Spleen (tissue), 11 donors: Measurements from ENCODE around the gene AHDC1. TPM values are rescaled to one million over a fixed set of nuclear protein-coding genes. Genes with fewer than 3 reads are reported as not detected.

Experiments
- DNase-seq: peaks from one replicate; pipeline ENCODE4 v3.0.0-alpha.2; 2020
- H3K27ac ChIP-seq, 8 donors: fragments of 200-600 bp; sonication (generic) in 7 of 8; 1 replicate in 4 of 8; 2 replicates in 4 of 8; pipeline versions ENCODE4 v1.5.0 to v1.8.0; 2016 to 2021; ENCODE audit warnings: inconsistent platforms in 4 of 8, mild to moderate bottlenecking in 4 of 8, moderate library complexity in 1 of 8
- H3K27me3 ChIP-seq, 7 donors: fragments of 200-600 bp; sonication (generic) in 6 of 7; replicated peaks in 1 of 7; 1 replicate in 4 of 7; 2 replicates in 3 of 7; pipeline versions ENCODE4 v1.5.0 to v1.8.0; 2016 to 2021; ENCODE audit warnings: inconsistent platforms in 3 of 7, mild to moderate bottlenecking in 1 of 7
- H3K36me3 ChIP-seq, 6 donors: fragments of 200-600 bp; sonication (generic) in 5 of 6; 1 replicate in 4 of 6; 2 replicates in 2 of 6; pipeline versions ENCODE4 v1.5.0 to v1.8.0; 2016 to 2021; ENCODE audit warnings: inconsistent platforms in 2 of 6
- H3K4me1 ChIP-seq, 6 donors: fragments of 200-600 bp; sonication (generic) in 5 of 6; 1 replicate in 3 of 6; 2 replicates in 3 of 6; pipeline versions ENCODE4 v1.5.0 to v1.8.0; 2016 to 2021; ENCODE audit warnings: inconsistent platforms in 3 of 6
- H3K4me3 ChIP-seq, 8 donors: fragments of 200-600 bp; sonication (generic) in 7 of 8; 1 replicate in 4 of 8; 2 replicates in 4 of 8; pipeline versions ENCODE4 v1.5.0 to v1.8.0; 2016 to 2021; ENCODE audit warnings: inconsistent platforms in 4 of 8, mild to moderate bottlenecking in 4 of 8, moderate library complexity in 2 of 8
- H3K9me3 ChIP-seq, 8 donors: fragments of 200-600 bp; sonication (generic) in 7 of 8; 1 replicate in 4 of 8; 2 replicates in 4 of 8; pipeline versions ENCODE4 v1.5.0 to v1.8.0; 2016 to 2021; ENCODE audit warnings: inconsistent platforms in 4 of 8
- CTCF ChIP-seq, 11 experiments: fragments of 200-600 bp in 7 of 11; fragments of 450-650 bp in 4 of 11; sonication (generic) in 4 of 11; IDR thresholded peaks in 8 of 11; conservative IDR thresholded peaks in 3 of 11; 1 replicate in 7 of 11; 2 replicates in 4 of 11; pipeline versions ENCODE4 v1.4.0 to v1.8.0; 2016 to 2021; ENCODE audit warnings: antibody characterized with exemption in 11 of 11, inconsistent platforms in 4 of 11, mild to moderate bottlenecking in 1 of 11
- POLR2A ChIP-seq, 3 donors: fragments of 450-650 bp; IDR thresholded peaks; one replicate each; pipeline ENCODE4 v1.5.1; 2017; ENCODE audit warnings: antibody characterized with exemption in 3 of 3, mild to moderate bottlenecking in 1 of 3
- POLR2AphosphoS5 ChIP-seq, 3 donors: sonication (generic); formaldehyde crosslinking; IDR thresholded peaks; one replicate each; pipeline ENCODE4 v1.5.1; 2017; ENCODE audit warnings: antibody characterized with exemption in 3 of 3
- WGBS, 5 donors: extraction: QIAGEN DNeasy Blood & Tissue Kit in 3 of 5; methylation state at CpG; one replicate each; pipeline versions ENCODE4 v1.1.5 to v1.1.7; 2013 to 2018; 5-methylcytosine and 5-hydroxymethylcytosine counted together
- intact Hi-C: fragments of 100-400 bp; cut with DNase I; formaldehyde crosslinking; loops from one replicate; pipeline ENCODE4 v1.15.0; 2023; ENCODE audit warnings: low total_unique reads
- polyA plus RNA-seq, 3 donors: library from polyadenylated mRNA; stranded (reverse); fragments of 200-250 nt; gene quantifications; one replicate each; pipeline ENCODE4 v1.2.1, GENCODE V29; 2013
- total RNA-seq, 7 donors: library from RNA; depleted of rRNA in 3 of 7; stranded (reverse); fragments of >200 nt in 3 of 7; fragmentation: NEBNext Ultra II Directional in 4 of 7; extraction: Animal tissue kit (Norgen Biotek cat#: 25700) in 4 of 7; gene quantifications; one replicate each; pipeline versions ENCODE4 v1.1.0 to v1.2.1, GENCODE V29; 2016 to 2021
- donor health status: healthy with polysubstance abuse.
- donor health status: DM: no; HTN: no; CAD: no; lungs with moderate emphysema.
- donor health status: DM: no; HTN: no; CAD: no.
- donor health status: Bipolar disorder and iron deficiency.
- donor health status: healthy.
- donor health status: DM: no; HTN: no; CAD: no.
- donor health status: DM: yes; HTN: yes; CAD: no.

The AHDC1 gene
- total and polyA plus RNA-seq, 10 donors, result 3.2 to 104 (median 42.7) TPM

GRCh38 chr1:27556435-27556780 is 47.5 kb downstream of the AHDC1 start:
- WGBS, 5 donors, result 34 to 42% (median 38%) methylated on average over 2 of the region's 2 CpGs
- no peaks in the 10 kb centered on the region for H3K9me3 ChIP-seq
- intact Hi-C loops, result no loop called here
- no peak for TF ChIP-seq CTCF (IDR thresholded peaks at IDR 0.05 in 8 of 11, conservative IDR thresholded peaks at IDR 0.05 in 3 of 11)
- TF ChIP-seq POLR2AphosphoS5 (IDR thresholded peaks at IDR 0.05), result no peak
- TF ChIP-seq POLR2A (IDR thresholded peaks at IDR 0.05), result no peak
- H3K36me3 ChIP-seq, result peaks cover 0 to 38% (median 15%) of the 10 kb centered on the region in 6 donors
- H3K4me1 ChIP-seq, result peaks cover 25 to 100% (median 71%) of the 10 kb centered on the region in 6 donors
- H3K27ac ChIP-seq, result peak overlapping the region; percentile 60 to 91 (median 80)
- peak overlapping the region in 1 of 8 donors; percentile 45 for H3K4me3 ChIP-seq
- DNase-seq, result no peak
- H3K27me3 ChIP-seq, result no peaks in the 10 kb centered on the region

- Histone ChIP-seq H3K9me3 (no peaks in the 10 kb centered on the region), H3K27ac (peak overlapping the region; percentile 60 to 91 (median 80)), H3K4me3 (no peak overlapping the region), H3K36me3 (peaks cover 0 to 43% (median 21%) of the 10 kb centered on the region in 6 donors), H3K4me1 (peaks cover 25 to 100% (median 68%) of the 10 kb centered on the region in 6 donors), H3K27me3 (no peaks in the 10 kb centered on the region)
- peak; percentile 86 for DNase-seq
- no peak for TF ChIP-seq POLR2A (IDR thresholded peaks at IDR 0.05)
- TF ChIP-seq CTCF (IDR thresholded peaks at IDR 0.05 in 8 of 11, conservative IDR thresholded peaks at IDR 0.05 in 3 of 11), result no peak
- TF ChIP-seq POLR2AphosphoS5 (IDR thresholded peaks at IDR 0.05), result peak; percentile 56 to 68 (median 68)
- intact Hi-C loops, result no loop called here
- 13 to 18% (median 16%) methylated on average over 10 to 12 of the region's 12 CpGs for WGBS, 5 donors
Observed at GRCh38 chr1:27555700-27556424, 48.1 kb downstream of the AHDC1 start.

DNA sequence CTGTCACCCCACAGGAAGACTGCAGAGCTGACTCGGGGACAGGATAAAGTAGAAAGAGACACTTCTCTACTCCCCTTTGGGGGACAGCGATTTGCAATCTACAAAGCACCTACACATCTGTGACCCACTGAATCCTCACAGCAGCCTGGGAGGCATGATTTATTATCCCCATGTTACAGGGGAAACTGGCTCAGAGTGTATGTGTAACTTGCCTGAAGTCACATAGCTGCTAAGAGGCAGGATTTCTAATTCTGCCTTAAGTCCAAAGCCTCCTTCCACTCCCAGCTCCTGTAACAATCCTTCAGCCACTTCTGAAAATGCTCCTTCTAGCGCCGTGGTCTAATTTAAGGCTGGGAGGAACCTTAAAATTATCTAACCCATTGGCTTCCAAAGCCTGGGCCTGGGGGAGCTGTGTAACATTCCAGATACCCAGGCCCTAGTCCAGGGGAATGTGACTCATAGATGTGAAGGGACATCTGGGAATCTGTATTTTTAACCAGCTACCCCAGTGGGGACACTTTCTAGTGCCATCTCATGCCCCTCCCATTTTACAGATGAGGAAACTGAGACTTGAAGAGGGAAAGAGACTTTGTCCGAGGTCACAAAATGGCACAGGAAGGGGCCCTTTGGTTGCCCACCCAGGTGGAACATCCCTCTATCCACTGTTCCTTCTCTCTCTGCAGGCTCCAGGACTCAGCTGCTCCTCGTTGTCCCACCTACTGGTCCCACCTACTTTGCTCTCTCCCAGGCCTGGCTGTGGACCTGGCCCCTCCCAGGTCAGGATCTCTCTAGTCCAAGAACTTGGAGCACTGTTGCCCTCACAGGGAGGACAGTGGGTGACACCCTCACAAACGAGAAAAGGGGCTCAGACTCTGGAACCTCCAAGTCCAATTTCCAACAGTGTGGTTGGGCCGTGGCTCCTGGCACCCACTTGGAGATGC is 48.9 kb downstream of the AHDC1 start:
- Histone ChIP-seq H3K4me3 (no peak overlapping the region), H3K4me1 (peaks cover 25 to 98% (median 70%) of the 10 kb centered on the region in 6 donors), H3K36me3 (peaks cover 0 to 51% (median 29%) of the 10 kb centered on the region in 6 donors), H3K27me3 (no peaks in the 10 kb centered on the region), H3K27ac (peak overlapping the region; percentile 53 to 91 (median 80)), H3K9me3 (no peaks in the 10 kb centered on the region)
- DNase-seq, result no peak
- intact Hi-C loops, result no loop called here
- no peak for TF ChIP-seq POLR2AphosphoS5 (IDR thresholded peaks at IDR 0.05)
- no peak for TF ChIP-seq POLR2A (IDR thresholded peaks at IDR 0.05)
- no peak for TF ChIP-seq CTCF (IDR thresholded peaks at IDR 0.05 in 8 of 11, conservative IDR thresholded peaks at IDR 0.05 in 3 of 11)
- WGBS, 5 donors, result 47 to 64% (median 52%) methylated on average over 7 to 8 of the region's 8 CpGs
